Superior temporal gyrus (tissue), 1 donor: ENCODE data around the gene NFIC.
"Not testable (repeated sequence)": the region's sequence is repeated elsewhere in the genome, so short reads cannot be mapped to it uniquely, and the experiment has no call there.

Source experiments
- DNase-seq: peaks from one replicate; pipeline ENCODE4 v3.0.0-alpha.2; 2016; ENCODE audit errors: extremely low spot score

The NFIC gene

GRCh38 chr19:3398114-3398899 is 31.9 kb downstream of the NFIC start:
- peak; percentile 91 for DNase-seq

- no peak for DNase-seq
Observed at GRCh38 chr19:3398900-3399278, 32.5 kb downstream of the NFIC start.

DNA sequence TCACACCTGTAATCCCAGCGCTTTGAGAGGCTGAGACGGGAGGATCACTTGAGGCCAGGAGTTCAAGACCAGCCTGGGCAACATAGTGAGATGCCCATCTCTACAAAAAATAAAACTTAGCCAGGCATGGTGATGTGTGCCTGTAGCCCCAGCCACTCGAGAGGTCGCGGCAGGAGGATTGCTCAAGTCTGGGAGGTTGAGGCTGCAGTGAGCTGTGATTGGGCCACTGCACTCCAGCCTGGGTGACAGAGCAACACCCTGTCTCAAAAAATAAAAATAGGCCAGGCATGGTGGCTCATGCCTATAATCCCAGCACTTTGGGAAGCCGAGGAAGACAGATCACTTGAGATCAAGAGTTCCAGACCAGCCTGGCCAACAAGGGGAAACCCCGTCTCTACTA is 32.9 kb downstream of the NFIC start:
- not testable (repeated sequence) for DNase-seq

GRCh38 chr19:3401004-3401768 is 34.8 kb downstream of the NFIC start:
- no peak for DNase-seq

- no peak for DNase-seq
Observed at GRCh38 chr19:3402631-3403443, 36.5 kb downstream of the NFIC start.

DNA sequence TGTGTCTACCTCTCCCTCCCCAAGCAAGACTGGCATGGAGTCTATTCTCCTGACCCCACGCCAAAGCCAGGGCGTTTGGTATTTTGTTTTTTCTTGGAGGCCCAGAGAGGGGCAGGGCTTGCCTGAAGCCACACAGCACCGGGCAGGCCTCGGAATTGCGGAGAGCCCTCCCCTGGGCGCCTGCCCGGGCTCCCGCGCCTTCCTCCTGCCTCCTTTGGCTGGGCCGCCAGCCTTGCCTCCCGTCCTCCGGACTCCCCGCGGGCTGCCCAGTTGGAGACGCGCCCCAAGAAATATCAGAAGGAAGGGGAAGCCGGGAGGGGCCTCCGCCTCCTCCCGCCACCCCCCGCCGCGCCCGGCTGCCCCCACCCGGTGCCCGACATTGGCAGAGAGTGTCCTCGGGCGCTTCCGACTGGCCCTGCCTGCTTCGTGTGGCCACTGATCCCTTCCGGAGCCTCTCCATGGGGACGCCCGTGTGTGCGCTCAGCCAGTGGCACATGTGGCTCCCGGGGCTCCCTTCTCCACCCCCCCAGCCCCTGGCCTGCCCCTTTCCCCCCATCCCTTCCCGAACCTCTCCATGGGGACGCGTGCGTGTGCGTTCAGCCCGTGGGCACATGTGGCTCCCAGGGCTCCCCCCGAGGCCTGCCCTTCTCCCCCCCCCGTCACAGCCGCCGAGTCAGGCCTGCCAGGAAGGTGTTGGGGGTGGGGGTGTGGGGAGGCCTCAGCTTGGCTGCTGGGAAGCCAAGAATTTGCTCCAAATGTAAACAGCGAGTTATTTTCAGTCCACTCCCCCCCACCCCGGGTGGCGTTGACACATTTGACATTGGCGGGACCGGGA is 37.3 kb downstream of the NFIC start:
- peak; percentile 78 for DNase-seq

GRCh38 chr19:3404324-3405260 is 38.2 kb downstream of the NFIC start:
- peak; percentile 91 for DNase-seq

DNA sequence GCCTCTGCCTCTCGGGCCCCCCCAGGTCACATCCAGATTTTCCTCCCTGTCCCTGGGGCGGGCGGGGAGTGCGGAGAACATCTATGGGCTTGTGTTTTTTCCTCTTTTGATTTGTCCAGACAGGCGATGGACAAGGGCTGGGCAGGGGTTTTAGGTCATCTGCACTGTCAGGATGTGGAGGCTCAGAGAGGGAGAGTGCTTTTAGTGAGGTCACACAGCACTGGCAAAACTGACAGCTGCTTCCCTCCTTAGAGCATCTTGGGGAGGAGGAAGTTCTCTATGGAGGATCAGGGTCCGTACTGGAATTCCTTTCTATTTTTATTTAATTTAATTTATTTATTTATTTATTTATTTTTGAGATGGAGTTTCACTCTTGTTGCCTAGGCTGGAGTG is 38.9 kb downstream of the NFIC start:
- no peak for DNase-seq

DNA sequence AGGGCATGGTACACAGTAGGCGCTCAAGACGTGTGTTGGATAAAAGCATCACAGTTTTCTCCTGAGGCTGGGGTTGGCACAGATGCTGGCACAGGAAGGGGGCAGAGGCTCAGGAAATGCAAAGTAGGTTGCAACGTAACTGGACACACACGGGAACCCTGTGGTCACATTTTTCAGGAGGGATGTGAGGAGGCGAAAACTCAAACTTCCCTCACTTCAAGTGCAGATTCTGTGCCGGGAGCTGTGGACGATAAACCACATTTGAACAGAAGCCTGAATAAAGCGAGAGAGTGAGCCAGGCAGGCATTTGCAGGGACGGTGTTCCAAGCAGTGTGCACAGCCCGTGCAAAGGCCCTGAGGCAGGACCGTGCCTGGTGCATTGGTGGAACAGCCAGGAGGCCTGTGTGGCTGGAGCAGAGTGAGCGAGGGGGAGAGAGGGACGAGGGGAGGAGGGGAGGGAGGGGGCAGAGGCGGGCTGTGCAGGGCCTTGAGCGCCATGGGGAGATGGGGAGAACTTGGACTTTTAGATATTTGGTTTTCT is 40.3 kb downstream of the NFIC start:
- DNase-seq, result no peak

- peak; percentile 66 for DNase-seq
Observed at GRCh38 chr19:3407556-3408516, 41.5 kb downstream of the NFIC start.

- DNase-seq, result no peak
Observed at GRCh38 chr19:3408996-3409345, 42.6 kb downstream of the NFIC start.

DNA sequence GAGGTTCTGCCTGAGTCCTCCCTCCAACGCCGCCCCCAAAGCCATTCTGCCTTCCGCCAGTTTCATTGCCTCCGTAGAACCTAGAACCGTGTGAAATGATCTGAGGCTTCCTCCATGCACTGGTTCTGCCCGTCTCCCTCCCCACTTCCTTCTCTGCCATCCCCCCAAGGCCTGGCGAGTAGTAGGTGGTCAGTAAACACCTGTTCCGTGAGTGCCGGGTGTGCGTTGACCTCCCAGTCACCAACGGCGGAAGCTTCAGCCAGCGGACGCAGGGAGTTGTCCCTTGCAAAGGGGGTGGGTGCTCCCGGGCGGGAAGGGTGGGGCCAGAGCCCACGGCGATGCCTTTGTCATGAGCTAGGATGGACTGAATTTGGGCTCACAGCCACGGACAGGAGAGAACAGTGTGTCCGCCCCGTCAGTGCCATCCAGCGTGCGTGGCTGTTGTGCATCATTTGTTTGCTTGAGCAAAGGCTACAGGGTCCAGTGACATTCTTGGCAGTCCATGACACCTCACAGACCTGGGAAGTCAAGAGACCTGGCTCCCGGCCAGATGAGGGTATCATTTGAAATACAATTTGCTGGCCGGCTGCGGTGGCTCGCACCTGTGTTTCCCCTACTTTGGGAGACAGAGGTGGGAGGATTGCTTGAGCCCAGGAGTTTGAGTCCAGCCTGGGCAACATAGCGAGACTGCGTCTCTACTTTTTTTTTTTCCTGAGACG is 43.1 kb downstream of the NFIC start:
- DNase-seq, result no peak

DNA sequence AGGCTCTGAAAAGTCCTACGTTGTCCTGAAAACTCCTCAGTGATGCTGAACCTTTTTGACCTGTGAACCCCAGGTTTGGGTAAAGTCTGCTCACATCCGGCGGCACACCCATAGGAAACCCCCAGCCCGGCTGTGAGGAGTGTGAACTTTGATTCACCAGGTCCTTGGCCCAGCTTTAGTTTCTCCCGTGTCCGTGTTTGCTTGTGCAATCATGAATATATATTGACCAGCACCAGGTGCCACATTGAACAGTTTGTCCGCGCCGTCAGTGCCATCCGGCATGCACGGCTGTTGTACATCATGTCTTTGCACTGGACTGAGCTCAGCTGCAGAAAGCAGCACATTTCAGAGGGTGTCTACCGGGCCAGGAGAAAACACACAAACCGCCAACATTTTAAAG is 45.3 kb downstream of the NFIC start:
- no peak for DNase-seq

- no peak for DNase-seq
Observed at GRCh38 chr19:3412066-3412465, 45.7 kb downstream of the NFIC start.

DNA sequence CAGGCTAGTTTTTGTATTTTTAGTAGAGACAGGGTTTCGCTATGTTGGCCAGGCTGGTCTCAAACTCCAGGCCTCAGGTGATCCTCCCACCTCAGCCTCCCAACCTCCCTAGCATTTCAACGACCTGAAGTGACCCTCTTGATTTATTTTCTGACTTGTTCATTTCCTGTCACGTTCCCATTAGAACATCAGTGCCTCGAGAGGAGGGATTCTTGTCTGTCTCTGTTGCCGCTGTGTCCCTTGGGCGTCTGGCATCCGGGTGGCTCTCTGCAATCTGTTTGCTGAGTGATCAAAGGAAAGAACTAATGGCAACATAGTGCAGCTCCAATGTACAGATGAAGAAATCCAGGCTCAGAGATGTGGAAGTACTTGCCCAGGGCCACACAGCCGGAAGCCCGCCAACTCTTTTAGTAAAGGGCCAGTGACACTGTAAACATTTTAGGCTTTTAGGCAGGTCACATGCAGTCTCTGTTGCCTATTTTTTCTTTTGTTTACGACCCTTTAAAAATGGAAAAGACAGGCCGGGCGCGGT is 47.5 kb downstream of the NFIC start:
- DNase-seq, result no peak

GRCh38 chr19:3415695-3416094 is 49.3 kb downstream of the NFIC start:
- DNase-seq, result no peak

DNA sequence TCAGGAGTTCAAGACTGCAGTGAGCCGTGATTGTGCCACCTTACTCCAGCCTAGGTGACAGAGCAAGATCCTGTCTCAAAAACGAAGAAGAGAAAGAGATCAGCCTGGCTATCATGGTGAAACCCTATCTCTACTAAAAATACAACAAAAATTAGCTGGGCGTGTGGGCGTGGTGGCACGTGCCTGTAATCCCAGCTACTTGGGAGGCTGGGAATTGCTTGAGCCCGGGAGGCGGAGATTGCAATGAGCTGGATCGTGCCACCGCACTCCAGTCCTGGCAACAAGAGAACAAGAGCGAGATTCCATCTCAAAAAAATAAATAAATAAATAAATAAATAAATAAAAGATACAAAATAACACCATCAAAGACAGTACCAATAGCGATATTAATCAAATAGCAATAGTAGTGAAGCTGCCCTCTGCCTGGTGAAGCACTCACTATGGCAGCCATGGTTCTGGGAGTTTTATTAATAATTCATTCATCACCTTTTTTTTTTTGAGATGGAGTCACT is 53.9 kb downstream of the NFIC start:
- no peak for DNase-seq
